Measurements from ENCODE around the gene OR56A3.

The OR56A3 gene

DNA sequence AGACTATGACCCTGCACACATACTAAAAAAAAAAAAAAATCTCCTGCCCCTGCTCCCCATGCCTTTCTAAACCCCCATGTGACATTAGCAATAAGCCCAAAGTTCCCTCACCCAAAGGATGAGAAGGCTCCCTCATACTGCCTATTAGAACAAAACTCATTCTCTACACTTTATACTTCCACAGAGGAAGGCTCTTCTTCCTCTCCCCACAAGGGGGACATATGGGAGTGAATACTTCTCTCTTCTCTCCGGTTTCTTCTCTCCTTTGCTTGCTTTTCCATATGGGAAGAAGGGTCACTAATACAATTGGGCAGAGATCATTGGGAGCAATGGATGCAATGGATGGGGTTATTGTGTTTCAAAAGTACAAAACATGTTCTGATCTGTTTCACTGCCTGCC is 41.4 kb downstream of the OR56A3 start:
- DNase-seq: no peak

DNA sequence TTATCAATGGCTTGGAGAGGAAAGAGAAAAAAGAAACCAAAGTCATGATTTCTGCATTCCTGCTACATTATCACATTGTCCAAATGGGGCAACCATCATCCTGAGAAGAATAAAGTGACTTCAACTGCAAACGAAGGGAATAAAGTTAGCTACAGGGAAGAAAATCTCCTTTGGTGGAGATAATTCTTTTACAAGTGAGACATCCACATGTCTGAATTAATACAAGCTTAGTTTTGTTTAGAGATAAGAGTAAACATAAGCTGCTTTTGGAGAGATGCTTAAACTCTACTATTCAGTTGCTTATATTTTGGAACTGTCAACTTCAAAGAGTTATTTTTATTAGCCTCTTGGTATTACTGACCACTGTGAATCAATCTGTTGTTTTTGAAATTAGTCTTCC is 44.8 kb downstream of the OR56A3 start, which contains the start of gene OR52L1:
OR52L1 (minus strand) TSS at position 101 of the 400 bp plus-strand sequence; CDS start at position 46, 55 bp downstream.
- DNase-seq: no peak

DNA sequence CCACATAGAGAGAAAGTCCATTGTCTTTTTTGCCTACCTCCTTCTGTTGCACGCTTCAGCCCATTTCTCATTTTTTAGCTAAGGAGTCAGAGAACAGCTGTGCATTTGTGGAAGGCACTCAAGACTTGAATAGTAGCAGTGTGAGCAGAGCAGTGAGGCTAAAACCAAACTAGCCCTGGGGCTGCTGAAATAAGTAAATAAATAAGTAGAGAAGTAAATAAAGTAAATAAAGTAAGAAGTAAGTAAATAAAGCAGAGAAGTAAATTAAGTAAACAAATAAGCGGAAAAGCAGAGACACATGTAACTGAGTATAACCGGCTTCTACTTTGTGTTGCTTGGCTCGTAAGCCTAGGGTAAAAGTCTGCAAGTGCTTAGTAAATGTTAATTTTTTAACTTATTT is 47.2 kb downstream of the OR56A3 start:
- no peak for DNase-seq

DNA sequence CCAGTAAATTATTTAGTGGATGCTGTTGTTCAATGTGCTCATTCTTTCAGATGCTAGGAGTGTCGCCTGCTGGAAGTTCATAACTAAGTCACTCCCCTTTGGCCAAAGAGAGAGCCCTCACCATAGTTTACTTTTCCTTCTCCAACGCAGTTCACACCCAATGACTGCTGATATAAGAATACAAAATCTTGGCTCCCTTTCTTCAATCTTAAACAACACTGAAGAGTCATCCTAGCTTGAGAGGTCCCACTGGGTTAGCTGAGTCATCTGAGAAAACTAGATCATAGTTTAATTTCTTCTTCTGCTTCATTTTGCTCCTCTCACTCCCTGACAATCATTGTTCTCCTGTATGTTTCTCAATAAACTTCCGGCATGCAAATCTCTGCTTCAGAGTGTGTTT is 50.1 kb downstream of the OR56A3 start:
- DNase-seq: no peak

DNA sequence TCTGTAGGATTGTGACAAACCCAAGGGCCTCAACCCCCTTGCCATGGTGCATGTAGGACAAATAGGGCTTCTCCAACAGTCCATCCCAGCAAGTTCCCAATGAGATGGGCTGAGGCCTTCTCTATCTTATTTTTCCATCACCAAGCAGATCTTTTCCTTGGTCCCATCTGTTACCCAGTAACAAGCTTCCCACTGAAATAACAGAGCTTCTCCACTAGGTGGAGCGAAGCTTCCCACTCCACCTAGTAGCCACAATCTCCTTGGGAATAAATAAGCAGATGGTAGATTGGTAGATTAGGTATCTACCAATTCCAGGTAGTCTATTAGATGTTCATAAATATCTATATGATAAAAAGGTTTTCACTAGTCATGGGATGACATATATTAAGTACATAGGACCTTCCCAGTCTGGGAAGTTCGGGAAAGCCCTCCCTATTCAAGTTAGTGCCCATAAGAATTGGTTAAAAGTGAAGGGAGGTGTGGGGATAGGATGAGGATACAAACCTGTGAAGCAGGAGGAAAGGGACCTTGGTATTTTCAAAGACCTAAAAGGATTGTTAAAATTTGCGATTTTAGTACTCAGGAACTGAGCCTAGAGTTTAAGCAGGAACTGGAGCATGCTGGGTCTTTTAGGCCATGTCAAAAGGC is 50.7 kb downstream of the OR56A3 start:
- no peak for DNase-seq

DNA sequence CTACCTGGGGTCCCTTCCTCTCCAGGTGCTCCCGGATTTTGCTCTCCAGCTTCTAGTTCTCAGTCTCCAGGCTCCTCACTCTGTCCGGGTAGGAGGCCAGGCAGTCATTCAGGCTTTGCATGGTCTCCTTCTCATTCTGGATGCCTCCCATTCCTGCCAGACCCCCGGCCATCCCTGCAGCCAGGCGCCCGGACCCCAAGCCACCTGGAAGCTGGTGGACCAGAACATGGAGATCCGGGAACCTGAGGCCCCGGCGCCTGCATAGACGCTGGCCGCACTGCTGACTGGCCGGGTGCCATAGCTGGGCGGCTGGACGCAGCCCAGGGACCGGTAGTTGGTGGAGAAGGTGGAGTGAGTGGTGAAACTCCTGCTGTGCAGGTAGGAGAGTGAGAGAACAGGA is 52.7 kb downstream of the OR56A3 start:
- no peak for DNase-seq

All from CD4-positive, alpha-beta T cell treated with Interferon gamma for 1 hour (primary cell).